SK-N-SH treated with all-trans-retinoic acid at 6 μM for 48 hours (cell line): Measurements from ENCODE around the gene METAP1D.

Experiments
- ARNTL ChIP-seq: fragments of 450-650 bp; formaldehyde crosslinking; IDR thresholded peaks from 2 replicates; pipeline ENCODE4 v1.5.0; 2020; ENCODE audit warnings: low read depth, mild to moderate bottlenecking, moderate library complexity, borderline replicate concordance
- ESRRG ChIP-seq: fragments of 250-450 bp; sonication (Bioruptor Pico); IDR thresholded peaks from 2 replicates; pipeline ENCODE4 v1.6.1; 2021; ENCODE audit warnings: mild to moderate bottlenecking
- GLIS3 ChIP-seq: fragments of 250-450 bp; sonication (Bioruptor Pico); IDR thresholded peaks from 2 replicates; pipeline ENCODE4 v1.5.0; 2020; ENCODE audit warnings: mild to moderate bottlenecking, moderate library complexity
- PATZ1 ChIP-seq: fragments of 250-450 bp; sonication (Bioruptor Pico); IDR thresholded peaks from 2 replicates; pipeline ENCODE4 v1.8.0; 2020; ENCODE audit warnings: mild to moderate bottlenecking, moderate library complexity, borderline replicate concordance
- RARB ChIP-seq: fragments of 250-450 bp; sonication (Bioruptor Pico); IDR thresholded peaks from 2 replicates; pipeline ENCODE4 v1.8.0; 2021; ENCODE audit warnings: mild to moderate bottlenecking, moderate library complexity
- TCF4 ChIP-seq: fragments of 250-450 bp; sonication (Bioruptor Pico); IDR thresholded peaks from 2 replicates; pipeline ENCODE4 v1.8.0; 2021; ENCODE audit warnings: mild to moderate bottlenecking, moderate library complexity, borderline replicate concordance
- TOX ChIP-seq: fragments of 250-450 bp; sonication (Bioruptor Pico); IDR thresholded peaks from 2 replicates; pipeline ENCODE4 v1.8.0; 2021; ENCODE audit warnings: mild to moderate bottlenecking, moderate library complexity, borderline replicate concordance
- ZC3H10 ChIP-seq: fragments of 250-450 bp; sonication (Bioruptor Pico); IDR thresholded peaks from 2 replicates; pipeline ENCODE4 v1.5.1; 2021; ENCODE audit warnings: mild to moderate bottlenecking, moderate library complexity
- ZFP3 ChIP-seq: fragments of 250-450 bp; sonication (Bioruptor Pico); IDR thresholded peaks from 2 replicates; pipeline ENCODE4 v1.5.0; 2020; ENCODE audit warnings: mild to moderate bottlenecking, moderate library complexity
- ZNF565 ChIP-seq: fragments of 450-650 bp; formaldehyde crosslinking; conservative IDR thresholded peaks from 2 replicates; pipeline ENCODE4 v1.5.0; 2020; ENCODE audit warnings: low read depth, mild to moderate bottlenecking, moderate library complexity

DNA sequence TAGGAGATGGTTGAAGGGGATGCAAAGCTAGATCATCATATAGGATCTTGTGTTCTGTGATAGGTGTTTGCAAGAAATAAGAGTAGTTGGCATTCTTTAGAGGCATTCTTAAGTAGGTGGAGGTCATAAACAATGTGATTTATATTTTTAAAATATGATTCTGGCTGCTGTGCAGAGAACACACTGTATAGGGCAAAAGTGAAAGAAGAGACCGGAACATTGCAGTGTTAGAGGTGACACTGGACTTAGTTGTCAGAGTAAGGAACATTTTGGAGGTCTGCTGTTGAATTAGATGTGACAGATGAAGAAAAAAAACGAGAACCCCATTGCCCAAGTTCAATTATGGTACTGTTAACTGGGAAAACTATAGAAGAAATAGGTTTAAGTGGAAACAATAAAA, 39.8 kb upstream of the METAP1D start:
- TF ChIP-seq PATZ1 (no peak), ARNTL (CRISPR knock-in tag) (no peak), ZFP3 (CRISPR knock-in tag) (no peak), ZC3H10 (CRISPR knock-in tag) (no peak), TCF4 (no peak), GLIS3 (no peak), ESRRG (CRISPR knock-in tag) (no peak), ZNF565 (CRISPR knock-in tag) (no peak), TOX (CRISPR knock-in tag) (no peak), RARB (CRISPR knock-in tag) (no peak)
